ENCODE results near the gene PLB1.

Gene PLB1

DNA sequence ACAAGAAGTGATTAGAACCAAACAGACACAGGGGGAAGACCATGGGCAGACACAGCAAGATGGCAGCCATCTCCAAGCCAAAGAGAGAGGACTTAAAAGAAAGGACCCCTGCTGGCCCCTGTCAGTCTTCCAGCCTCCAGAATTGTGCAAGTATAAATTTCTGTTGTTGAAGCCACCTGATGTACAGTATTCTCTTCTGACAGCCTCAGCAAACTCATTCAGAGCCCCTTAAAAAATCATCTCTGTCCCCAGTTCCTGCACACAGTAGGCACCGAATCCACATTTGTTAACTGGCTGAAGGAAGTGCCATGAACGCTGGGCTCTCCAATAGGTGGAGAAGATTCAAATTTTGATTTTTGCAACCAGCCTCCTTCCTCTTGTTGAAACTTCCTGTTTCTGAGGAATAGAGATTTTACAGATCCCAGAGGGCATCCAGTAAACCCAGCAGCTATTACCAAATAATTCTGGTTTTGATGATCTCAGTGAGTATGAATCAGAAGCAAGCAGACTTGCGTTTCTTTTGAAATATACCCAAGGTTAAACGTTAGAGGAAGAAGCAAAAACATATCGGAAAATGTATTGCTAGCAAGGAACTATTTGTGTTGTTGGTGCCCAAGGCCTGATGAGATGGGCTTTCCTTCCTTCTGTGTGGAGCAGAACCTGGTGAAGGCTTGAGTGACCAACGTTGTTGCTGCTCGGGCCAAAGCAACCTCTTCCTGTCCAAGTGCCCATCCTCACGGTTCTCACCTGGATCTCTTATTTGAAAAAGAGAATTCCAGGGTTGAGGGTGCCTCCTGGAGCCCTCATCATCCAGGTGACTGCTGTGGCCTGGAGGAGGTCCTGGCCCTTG lies 47.7 kb upstream of the PLB1 start:
- H3K4me3 ChIP-seq (replicated peaks; ENCODE audit: insufficient read depth, low read length), result no peak overlapping the region
- H3K27ac ChIP-seq (replicated peaks), result peak overlapping the region; percentile 59
- TF ChIP-seq SPI1 (IDR thresholded peaks at IDR 0.05; ENCODE audit: borderline replicate concordance, low read depth), result no peak; the same call in 1 of the 2 replicates
- peak; percentile 54; the same call in 1 of the 2 replicates for TF ChIP-seq GABPA (IDR thresholded peaks at IDR 0.05; ENCODE audit: low read depth)
- TF ChIP-seq, protein P1, sequence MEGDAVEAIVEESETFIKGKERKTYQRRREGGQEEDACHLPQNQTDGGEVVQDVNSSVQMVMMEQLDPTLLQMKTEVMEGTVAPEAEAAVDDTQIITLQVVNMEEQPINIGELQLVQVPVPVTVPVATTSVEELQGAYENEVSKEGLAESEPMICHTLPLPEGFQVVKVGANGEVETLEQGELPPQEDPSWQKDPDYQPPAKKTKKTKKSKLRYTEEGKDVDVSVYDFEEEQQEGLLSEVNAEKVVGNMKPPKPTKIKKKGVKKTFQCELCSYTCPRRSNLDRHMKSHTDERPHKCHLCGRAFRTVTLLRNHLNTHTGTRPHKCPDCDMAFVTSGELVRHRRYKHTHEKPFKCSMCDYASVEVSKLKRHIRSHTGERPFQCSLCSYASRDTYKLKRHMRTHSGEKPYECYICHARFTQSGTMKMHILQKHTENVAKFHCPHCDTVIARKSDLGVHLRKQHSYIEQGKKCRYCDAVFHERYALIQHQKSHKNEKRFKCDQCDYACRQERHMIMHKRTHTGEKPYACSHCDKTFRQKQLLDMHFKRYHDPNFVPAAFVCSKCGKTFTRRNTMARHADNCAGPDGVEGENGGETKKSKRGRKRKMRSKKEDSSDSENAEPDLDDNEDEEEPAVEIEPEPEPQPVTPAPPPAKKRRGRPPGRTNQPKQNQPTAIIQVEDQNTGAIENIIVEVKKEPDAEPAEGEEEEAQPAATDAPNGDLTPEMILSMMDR (IDR thresholded peaks at IDR 0.05; ENCODE audit: insufficient read depth, low read length), result no peak
- peak; percentile 46 for TF ChIP-seq POLR2AphosphoS5 (IDR thresholded peaks at IDR 0.05; ENCODE audit: low read depth)
- no peaks in the 10 kb centered on the region for H3K27me3 ChIP-seq (ENCODE audit: insufficient read depth, poor library complexity, severe bottlenecking)
- peak; percentile 83 to 87 for DNase-seq (ENCODE audit: low read depth in 1 of 2, low spot score in 1 of 2)

- Histone ChIP-seq H3K4me3 (replicated peaks; ENCODE audit: insufficient read depth, low read length) (no peak overlapping the region), H3K27me3 (ENCODE audit: insufficient read depth, poor library complexity, severe bottlenecking) (no peaks in the 10 kb centered on the region), H3K27ac (replicated peaks) (peak overlapping the region; percentile 59)
- DNase-seq (ENCODE audit: low read depth in 1 of 2, low spot score in 1 of 2), result no peak
- TF ChIP-seq GABPA (IDR thresholded peaks at IDR 0.05; ENCODE audit: low read depth), result no peak
- TF ChIP-seq, protein P1 (IDR thresholded peaks at IDR 0.05; ENCODE audit: insufficient read depth, low read length), result no peak
- no peak for TF ChIP-seq SPI1 (IDR thresholded peaks at IDR 0.05; ENCODE audit: borderline replicate concordance, low read depth)
- no peak for TF ChIP-seq REST (IDR thresholded peaks at IDR 0.05; ENCODE audit: insufficient replicate concordance, low read depth)
- no peak for TF ChIP-seq POLR2AphosphoS5 (IDR thresholded peaks at IDR 0.05; ENCODE audit: low read depth)
These were observed 47.1 kb upstream of the PLB1 start for GRCh38 chr2:28448793-28449100.

GRCh38 chr2:28449126-28449487 lies 46.8 kb upstream of the PLB1 start:
- H3K27me3 ChIP-seq (ENCODE audit: insufficient read depth, poor library complexity, severe bottlenecking), result no peaks in the 10 kb centered on the region
- TF ChIP-seq REST (IDR thresholded peaks at IDR 0.05; ENCODE audit: insufficient replicate concordance, low read depth), result no peak
- no peak for TF ChIP-seq GABPA (IDR thresholded peaks at IDR 0.05; ENCODE audit: low read depth)
- TF ChIP-seq SPI1 (IDR thresholded peaks at IDR 0.05; ENCODE audit: borderline replicate concordance, low read depth), result no peak
- DNase-seq (ENCODE audit: low read depth in 1 of 2, low spot score in 1 of 2), result no peak
- H3K27ac ChIP-seq (replicated peaks), result peak overlapping the region; percentile 59; the same call in 1 of the 2 replicates
- no peak overlapping the region for H3K4me3 ChIP-seq (replicated peaks; ENCODE audit: insufficient read depth, low read length)

GRCh38 chr2:28449488-28450395 lies 46.1 kb upstream of the PLB1 start:
- H3K27me3 ChIP-seq (ENCODE audit: insufficient read depth, poor library complexity, severe bottlenecking), result no peaks in the 10 kb centered on the region
- no peak overlapping the region for H3K27ac ChIP-seq (replicated peaks)
- H3K4me3 ChIP-seq (replicated peaks; ENCODE audit: insufficient read depth, low read length), result no peak overlapping the region
- no peak for TF ChIP-seq POLR2AphosphoS5 (IDR thresholded peaks at IDR 0.05; ENCODE audit: low read depth)
- TF ChIP-seq REST (IDR thresholded peaks at IDR 0.05; ENCODE audit: insufficient replicate concordance, low read depth), result no peak
- TF ChIP-seq, protein P1 (IDR thresholded peaks at IDR 0.05; ENCODE audit: insufficient read depth, low read length), result no peak
- TF ChIP-seq GABPA (IDR thresholded peaks at IDR 0.05; ENCODE audit: low read depth), result no peak
- no peak for TF ChIP-seq SPI1 (IDR thresholded peaks at IDR 0.05; ENCODE audit: borderline replicate concordance, low read depth)
- DNase-seq (ENCODE audit: low read depth in 1 of 2, low spot score in 1 of 2), result no peak
